ENCODE measurements around the gene CASZ1.

CASZ1 gene

GRCh38 chr1:10815858-10816195 is 19.4 kb upstream of the CASZ1 start:
- Histone ChIP-seq H3K36me3 (replicated peaks) (no peaks in the 10 kb centered on the region), H3K4me3 (ENCODE audit: low read depth, low read length) (no peak overlapping the region), H3K27ac (no peak overlapping the region), H3K27me3 (replicated peaks) (peaks cover 15% of the 10 kb centered on the region)
- in situ Hi-C loops (cut with HindIII; ENCODE audit: low pct_ligation_motif_present, low sequenced_read_pairs) = no loop called here
- DNase-seq = no peak
- no peak for TF ChIP-seq CTCF (IDR thresholded peaks at IDR 0.05; ENCODE audit: low read depth, low read length, missing control alignments)

GRCh38 chr1:10814976-10815857 is 18.8 kb upstream of the CASZ1 start:
- Histone ChIP-seq H3K27ac (no peak overlapping the region), H3K4me3 (ENCODE audit: low read depth, low read length) (no peak overlapping the region), H3K27me3 (replicated peaks) (peaks cover 20% of the 10 kb centered on the region), H3K36me3 (replicated peaks) (no peaks in the 10 kb centered on the region)
- in situ Hi-C loops (cut with HindIII; ENCODE audit: low pct_ligation_motif_present, low sequenced_read_pairs) = no loop called here
- no peak for TF ChIP-seq CTCF (IDR thresholded peaks at IDR 0.05; ENCODE audit: low read depth, low read length, missing control alignments)
- no peak for DNase-seq

- no peaks in the 10 kb centered on the region for H3K36me3 ChIP-seq (replicated peaks)
- peaks cover 26% of the 10 kb centered on the region for H3K27me3 ChIP-seq (replicated peaks)
- in situ Hi-C loops (cut with HindIII; ENCODE audit: low pct_ligation_motif_present, low sequenced_read_pairs) = no loop called here
- no peak overlapping the region for H3K4me3 ChIP-seq (ENCODE audit: low read depth, low read length)
- H3K27ac ChIP-seq = no peak overlapping the region
- no peak for DNase-seq
- TF ChIP-seq CTCF (IDR thresholded peaks at IDR 0.05; ENCODE audit: low read depth, low read length, missing control alignments) = no peak
Measured at GRCh38 chr1:10814312-10814711, 17.9 kb upstream of the CASZ1 start.

GRCh38 chr1:10813799-10814198 is 17.4 kb upstream of the CASZ1 start:
- in situ Hi-C loops (cut with HindIII; ENCODE audit: low pct_ligation_motif_present, low sequenced_read_pairs) = no loop called here
- TF ChIP-seq CTCF (IDR thresholded peaks at IDR 0.05; ENCODE audit: low read depth, low read length, missing control alignments) = no peak
- Histone ChIP-seq H3K27ac (no peak overlapping the region), H3K4me3 (ENCODE audit: low read depth, low read length) (no peak overlapping the region), H3K36me3 (replicated peaks) (no peaks in the 10 kb centered on the region), H3K27me3 (replicated peaks) (peaks cover 28% of the 10 kb centered on the region)
- DNase-seq = no peak

GRCh38 chr1:10812387-10812915 is 16.0 kb upstream of the CASZ1 start:
- H3K27me3 ChIP-seq (replicated peaks) = peaks cover 39% of the 10 kb centered on the region
- no peak for TF ChIP-seq CTCF (IDR thresholded peaks at IDR 0.05; ENCODE audit: low read depth, low read length, missing control alignments)
- in situ Hi-C loops (cut with HindIII; ENCODE audit: low pct_ligation_motif_present, low sequenced_read_pairs) = no loop called here

More at GRCh38 chr1:10812387-10812915, 16.0 kb upstream of the CASZ1 start:
- Histone ChIP-seq H3K4me3 (ENCODE audit: low read depth, low read length) (no peak overlapping the region), H3K36me3 (replicated peaks) (no peaks in the 10 kb centered on the region), H3K27ac (no peak overlapping the region)
- DNase-seq = no peak
